Lung (tissue), 12 donors: Measurements from ENCODE around the gene POLR2F. TPM values are rescaled to one million over a fixed set of nuclear protein-coding genes. Genes with fewer than 3 reads are reported as not detected.

Experiments used
- ATAC-seq: fragments of 200-7000 bp; cut with Tn5 transposase; one replicate; pipeline ENCODE4 v1.9.1; 2020; ENCODE audit warnings: moderate number of reproducible peaks; ENCODE audit not compliant: insufficient read depth, low FRiP score
- DNase-seq, 3 donors: peaks; one replicate each; pipeline ENCODE4 v3.0.0-alpha.2; 2013 to 2017
- H3K27ac ChIP-seq, 2 donors: one replicate each; pipeline ENCODE4 v1.5.1; 2013; ENCODE audit warnings: mild to moderate bottlenecking in 2 of 2, moderate library complexity in 2 of 2, control low read depth in 1 of 2, inconsistent platforms in 1 of 2, low read depth in 1 of 2, low read length in 1 of 2
- H3K27me3 ChIP-seq, 3 donors: one replicate each; pipeline ENCODE4 v1.5.1; 2013; ENCODE audit warnings: low read length in 2 of 3; ENCODE audit not compliant: control insufficient read depth in 3 of 3, insufficient read depth in 3 of 3
- H3K36me3 ChIP-seq, 4 donors: one replicate each; pipeline ENCODE4 v1.5.1; 2013; ENCODE audit warnings: low read length in 4 of 4, mild to moderate bottlenecking in 1 of 4, moderate library complexity in 1 of 4; ENCODE audit not compliant: control insufficient read depth in 4 of 4, insufficient read depth in 4 of 4
- H3K4me1 ChIP-seq, 5 donors: one replicate each; pipeline ENCODE4 v1.5.1; 2013; ENCODE audit warnings: low read length in 5 of 5, mild to moderate bottlenecking in 2 of 5, moderate library complexity in 1 of 5; ENCODE audit not compliant: control insufficient read depth in 5 of 5, insufficient read depth in 5 of 5
- H3K4me3 ChIP-seq: one replicate; pipeline ENCODE4 v1.5.1; 2013; ENCODE audit warnings: mild to moderate bottlenecking, control low read depth, moderate library complexity
- H3K9ac ChIP-seq, 2 donors: one replicate each; pipeline ENCODE4 v1.5.1; 2013; ENCODE audit warnings: low read length in 2 of 2, control low read depth in 1 of 2; ENCODE audit not compliant: insufficient read depth in 1 of 2
- H3K9me3 ChIP-seq, 4 donors: one replicate each; pipeline ENCODE4 v1.5.1; 2013; ENCODE audit warnings: low read length in 3 of 4, mild to moderate bottlenecking in 1 of 4, moderate library complexity in 1 of 4; ENCODE audit not compliant: control insufficient read depth in 4 of 4, insufficient read depth in 3 of 4
- WGBS, 2 donors: extraction: QIAGEN DNeasy Blood & Tissue Kit; methylation state at CpG; one replicate each; pipeline ENCODE4 v1.1.7; 2013; 5-methylcytosine and 5-hydroxymethylcytosine counted together
- polyA plus RNA-seq, 2 donors: library from polyadenylated mRNA; stranded (reverse); fragments of 200-250 nt; gene quantifications; one replicate each; pipeline ENCODE4 v1.2.1, GENCODE V29; 2013
- total RNA-seq, 2 donors: library from RNA; depleted of rRNA in 1 of 2; stranded (reverse); fragments of >200 nt in 1 of 2; gene quantifications; one replicate each; pipeline ENCODE4 v1.2.1, GENCODE V29; 2014 to 2021
- TF ChIP-seq, protein P1 (sequence below): IDR thresholded peaks from 2 replicates; pipeline ENCODE4 v1.5.1; 2012; ENCODE audit warnings: mild to moderate bottlenecking; ENCODE audit errors: control extremely low read depth, extremely low read depth
- donor health status: control.
- donor health status: control.
- donor health status: Bipolar disorder and iron deficiency.
- donor health status: healthy.
- donor health status: DM: yes; HTN: yes; CAD: no.

POLR2F gene
- total and polyA plus RNA-seq, 4 donors = 36.8 to 161 (median 79.6) TPM

DNA sequence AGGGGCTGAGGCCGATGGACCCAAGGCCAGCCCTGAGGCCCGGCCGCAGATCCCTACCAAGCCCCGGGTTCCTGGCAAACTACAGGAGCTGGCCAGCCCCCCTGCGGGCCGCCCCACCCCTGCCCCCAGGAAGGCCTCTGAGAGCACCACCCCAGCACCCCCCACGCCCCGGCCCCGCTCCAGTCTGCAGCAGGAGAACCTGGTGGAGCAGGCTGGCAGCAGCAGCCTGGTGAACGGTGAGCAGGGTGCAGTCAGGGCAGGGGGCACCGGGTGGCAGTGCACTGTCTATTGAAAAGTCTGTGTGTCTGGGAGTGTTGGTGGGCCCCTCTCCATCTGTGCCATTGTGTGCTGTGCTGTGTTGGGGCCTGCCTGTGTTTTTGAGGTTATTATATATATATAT, 31.3 kb upstream of the POLR2F start:
- peaks cover 0 to 6% (median 0%) of the 10 kb centered on the region in 3 donors for H3K27me3 ChIP-seq
- H3K27ac ChIP-seq = no peak overlapping the region
- DNase-seq (no peak), ATAC-seq (no peak)
- no peaks in the 10 kb centered on the region for H3K9me3 ChIP-seq
- TF ChIP-seq, protein P1, sequence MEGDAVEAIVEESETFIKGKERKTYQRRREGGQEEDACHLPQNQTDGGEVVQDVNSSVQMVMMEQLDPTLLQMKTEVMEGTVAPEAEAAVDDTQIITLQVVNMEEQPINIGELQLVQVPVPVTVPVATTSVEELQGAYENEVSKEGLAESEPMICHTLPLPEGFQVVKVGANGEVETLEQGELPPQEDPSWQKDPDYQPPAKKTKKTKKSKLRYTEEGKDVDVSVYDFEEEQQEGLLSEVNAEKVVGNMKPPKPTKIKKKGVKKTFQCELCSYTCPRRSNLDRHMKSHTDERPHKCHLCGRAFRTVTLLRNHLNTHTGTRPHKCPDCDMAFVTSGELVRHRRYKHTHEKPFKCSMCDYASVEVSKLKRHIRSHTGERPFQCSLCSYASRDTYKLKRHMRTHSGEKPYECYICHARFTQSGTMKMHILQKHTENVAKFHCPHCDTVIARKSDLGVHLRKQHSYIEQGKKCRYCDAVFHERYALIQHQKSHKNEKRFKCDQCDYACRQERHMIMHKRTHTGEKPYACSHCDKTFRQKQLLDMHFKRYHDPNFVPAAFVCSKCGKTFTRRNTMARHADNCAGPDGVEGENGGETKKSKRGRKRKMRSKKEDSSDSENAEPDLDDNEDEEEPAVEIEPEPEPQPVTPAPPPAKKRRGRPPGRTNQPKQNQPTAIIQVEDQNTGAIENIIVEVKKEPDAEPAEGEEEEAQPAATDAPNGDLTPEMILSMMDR = no peak
- 92 to 95% methylated on average over 11 of the region's 11 CpGs for WGBS, 2 donors
- H3K9ac ChIP-seq = no peak overlapping the region
- H3K4me3 ChIP-seq = no peak overlapping the region
- H3K4me1 ChIP-seq = peaks cover 0 to 7% (median 0%) of the 10 kb centered on the region in 5 donors
- peaks cover 17 to 62% (median 22%) of the 10 kb centered on the region in 4 donors for H3K36me3 ChIP-seq

DNA sequence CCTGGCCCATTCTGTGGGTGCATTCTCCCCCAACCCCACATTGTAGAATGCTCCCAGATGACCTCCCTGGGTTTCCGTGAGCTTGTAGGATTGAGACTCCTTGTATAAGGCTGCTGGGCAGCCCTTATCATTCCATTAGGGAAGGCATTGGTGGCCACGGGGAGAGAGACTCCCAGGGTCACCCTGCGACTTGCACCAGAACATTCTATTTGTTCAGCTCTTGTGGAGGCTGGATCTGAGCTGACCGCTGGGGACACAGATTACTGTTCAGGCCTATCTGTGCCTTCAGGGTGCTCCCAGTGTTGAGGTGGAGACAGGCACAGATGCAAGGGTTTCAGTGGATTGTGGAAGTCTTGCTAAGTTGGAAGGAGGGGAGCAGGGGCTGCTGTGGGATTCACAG, 29.6 kb upstream of the POLR2F start:
- H3K27ac ChIP-seq = no peak overlapping the region
- H3K36me3 ChIP-seq = peaks cover 11 to 56% (median 18%) of the 10 kb centered on the region in 4 donors
- no peak for DNase-seq
- ATAC-seq = no peak
- peaks cover 0 to 6% (median 0%) of the 10 kb centered on the region in 3 donors for H3K27me3 ChIP-seq
- H3K9ac ChIP-seq = peak overlapping the region in 1 of 2 donors; percentile 5
- H3K9me3 ChIP-seq = no peaks in the 10 kb centered on the region
- WGBS, 2 donors = 91 to 92% methylated on average over 4 of the region's 4 CpGs
- no peak overlapping the region for H3K4me3 ChIP-seq
- H3K4me1 ChIP-seq = peaks cover 0 to 5% (median 0%) of the 10 kb centered on the region in 5 donors
- TF ChIP-seq, protein P1 = no peak

DNA sequence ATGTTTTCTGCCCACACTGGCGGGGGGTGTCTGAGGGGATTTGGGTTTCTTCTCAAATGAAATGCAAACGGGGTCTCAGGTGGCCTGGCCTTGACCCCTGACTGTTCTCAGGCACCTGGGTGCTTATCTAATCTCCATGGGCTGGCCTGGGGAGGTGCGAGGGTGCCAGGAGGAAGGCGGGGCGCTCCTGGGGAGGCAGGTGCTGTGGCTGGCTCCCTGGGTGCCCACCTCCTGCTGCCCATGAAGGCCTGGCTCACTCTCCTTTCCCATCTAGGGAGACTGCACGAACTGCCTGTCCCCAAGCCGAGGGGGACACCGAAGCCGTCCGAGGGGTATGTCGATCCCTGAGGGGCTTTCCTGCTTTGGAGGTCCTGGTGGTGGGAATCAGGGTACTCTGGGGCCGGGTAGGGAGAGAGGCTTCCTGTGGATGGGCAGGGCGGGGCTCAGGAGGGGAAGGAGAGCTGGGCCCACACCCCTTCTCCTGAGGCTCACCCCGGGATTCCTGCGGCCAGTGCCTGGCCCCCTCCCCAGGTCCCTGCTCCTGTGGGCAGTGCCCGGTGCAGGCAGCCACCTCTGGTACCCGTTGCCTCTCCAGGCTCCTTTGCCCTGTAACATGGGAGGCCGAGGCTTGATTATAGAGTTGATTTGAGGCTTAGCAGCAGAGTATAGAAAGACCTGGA, 29.0 kb upstream of the POLR2F start:
- peaks cover 0 to 6% (median 0%) of the 10 kb centered on the region in 5 donors for H3K4me1 ChIP-seq

More for the DNA sequence above, 29.0 kb upstream of the POLR2F start:
- 90 to 95% methylated on average over 18 of the region's 18 CpGs for WGBS, 2 donors
- no peak for ATAC-seq
- Histone ChIP-seq H3K4me3 (no peak overlapping the region), H3K27ac (peak overlapping the region in 1 of 2 donors; percentile 41), H3K9ac (peak overlapping the region in 1 of 2 donors; percentile 5), H3K36me3 (peaks cover 10 to 57% (median 16%) of the 10 kb centered on the region in 4 donors), H3K9me3 (no peaks in the 10 kb centered on the region), H3K27me3 (peaks cover 0 to 6% (median 0%) of the 10 kb centered on the region in 3 donors)
- no peak for DNase-seq
- TF ChIP-seq, protein P1 = no peak
